Tibial nerve (tissue), 4 donors: ENCODE measurements around the gene OR5H6. TPM values are rescaled to one million over a fixed set of nuclear protein-coding genes. Genes with fewer than 3 reads are reported as not detected.

Experiments
- DNase-seq, 2 donors: peaks; one replicate each; pipeline ENCODE4 v3.0.0-alpha.2; 2019; ENCODE audit warnings: low spot score in 2 of 2
- H3K27ac ChIP-seq, 4 donors: fragments of 200-600 bp; sonication (generic) in 3 of 4; one replicate each; pipeline ENCODE4 v1.5.1; 2017 to 2019; ENCODE audit warnings: mild to moderate bottlenecking in 1 of 4
- H3K27me3 ChIP-seq, 2 donors: fragments of 200-600 bp; sonication (generic) in 1 of 2; one replicate each; pipeline versions ENCODE4 v1.5.1 to v1.6.0; 2017 to 2019
- H3K36me3 ChIP-seq, 3 donors: fragments of 200-600 bp; sonication (generic); one replicate each; pipeline ENCODE4 v1.5.1; 2018 to 2019
- H3K4me1 ChIP-seq, 4 donors: fragments of 200-600 bp; sonication (generic) in 3 of 4; one replicate each; pipeline ENCODE4 v1.5.1; 2017 to 2019
- H3K4me3 ChIP-seq, 4 donors: fragments of 200-600 bp; sonication (generic) in 3 of 4; one replicate each; pipeline ENCODE4 v1.5.1; 2017 to 2019; ENCODE audit warnings: mild to moderate bottlenecking in 1 of 4, moderate library complexity in 1 of 4
- H3K9me3 ChIP-seq, 4 donors: fragments of 200-600 bp; sonication (generic) in 3 of 4; one replicate each; pipeline ENCODE4 v1.5.1; 2017 to 2019
- EP300 ChIP-seq, 2 donors: sonication (generic); formaldehyde crosslinking; IDR thresholded peaks; one replicate each; pipeline ENCODE4 v1.6.1; 2017; ENCODE audit warnings: antibody characterized with exemption in 2 of 2, mild to moderate bottlenecking in 1 of 2
- POLR2A ChIP-seq, 2 donors: fragments of 450-650 bp; IDR thresholded peaks; one replicate each; pipeline ENCODE4 v1.6.1; 2017; ENCODE audit warnings: antibody characterized with exemption in 2 of 2, mild to moderate bottlenecking in 2 of 2, moderate library complexity in 2 of 2
- WGBS, 2 donors: methylation state at CpG; one replicate each; pipeline ENCODE4 v1.1.5; 2018; 5-methylcytosine and 5-hydroxymethylcytosine counted together
- total RNA-seq, 4 donors: library from RNA; depleted of rRNA; stranded (reverse); fragments of >200 nt; gene quantifications; one replicate each; pipeline ENCODE4 v1.1.0, GENCODE V29; 2016
- TF ChIP-seq, protein P1 (sequence below), 5 experiments: fragments of 200-600 bp in 3 of 5; fragments of 450-650 bp in 2 of 5; sonication (generic) in 3 of 5; IDR thresholded peaks; one replicate each; pipeline ENCODE4 v1.5.1; 2016 to 2019; ENCODE audit warnings: antibody characterized with exemption in 5 of 5, mild to moderate bottlenecking in 3 of 5, moderate library complexity in 2 of 5

OR5H6 gene
- total RNA-seq, result not detected

DNA sequence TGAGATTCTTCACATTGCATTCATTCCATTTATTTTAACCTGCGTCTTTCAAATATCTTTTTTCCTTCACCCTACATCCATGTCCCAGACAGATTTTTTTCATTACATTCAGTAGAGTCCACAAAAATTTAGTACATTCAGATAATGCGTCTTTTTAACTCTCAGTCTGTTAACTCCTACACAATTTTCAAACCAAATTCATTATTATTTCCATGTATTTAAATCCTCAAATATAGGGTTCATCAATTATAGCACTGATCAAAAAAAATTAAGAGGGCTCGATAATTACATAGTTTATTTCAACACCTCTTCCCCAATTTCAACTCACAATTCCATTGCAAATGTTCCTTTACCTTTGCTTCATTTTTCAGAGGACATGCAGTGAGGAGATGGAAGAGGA, at the start of gene OR5H6:
Gene OR5H6, plus strand, starts transcription at position 301 of the 400 bp plus-strand sequence. Its CDS starts 89 bp downstream, at position 390.
- H3K27me3 ChIP-seq, result no peaks in the 10 kb centered on the region
- WGBS, 2 donors, result 70 to 85% methylated on average over 3 of the region's 3 CpGs
- TF ChIP-seq POLR2A (IDR thresholded peaks at IDR 0.05), result no peak
- TF ChIP-seq, protein P1, sequence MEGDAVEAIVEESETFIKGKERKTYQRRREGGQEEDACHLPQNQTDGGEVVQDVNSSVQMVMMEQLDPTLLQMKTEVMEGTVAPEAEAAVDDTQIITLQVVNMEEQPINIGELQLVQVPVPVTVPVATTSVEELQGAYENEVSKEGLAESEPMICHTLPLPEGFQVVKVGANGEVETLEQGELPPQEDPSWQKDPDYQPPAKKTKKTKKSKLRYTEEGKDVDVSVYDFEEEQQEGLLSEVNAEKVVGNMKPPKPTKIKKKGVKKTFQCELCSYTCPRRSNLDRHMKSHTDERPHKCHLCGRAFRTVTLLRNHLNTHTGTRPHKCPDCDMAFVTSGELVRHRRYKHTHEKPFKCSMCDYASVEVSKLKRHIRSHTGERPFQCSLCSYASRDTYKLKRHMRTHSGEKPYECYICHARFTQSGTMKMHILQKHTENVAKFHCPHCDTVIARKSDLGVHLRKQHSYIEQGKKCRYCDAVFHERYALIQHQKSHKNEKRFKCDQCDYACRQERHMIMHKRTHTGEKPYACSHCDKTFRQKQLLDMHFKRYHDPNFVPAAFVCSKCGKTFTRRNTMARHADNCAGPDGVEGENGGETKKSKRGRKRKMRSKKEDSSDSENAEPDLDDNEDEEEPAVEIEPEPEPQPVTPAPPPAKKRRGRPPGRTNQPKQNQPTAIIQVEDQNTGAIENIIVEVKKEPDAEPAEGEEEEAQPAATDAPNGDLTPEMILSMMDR (IDR thresholded peaks at IDR 0.05), result no peak
- TF ChIP-seq EP300 (IDR thresholded peaks at IDR 0.05), result no peak
- no peak within 1 kb of the TSS for H3K4me3 ChIP-seq
- H3K4me1 ChIP-seq, result no peaks in the 10 kb centered on the region
- no peak within 1 kb of the TSS for H3K27ac ChIP-seq
- H3K9me3 ChIP-seq, result peaks cover 0 to 13% (median 0%) of the 10 kb centered on the region in 4 donors
- no peak for DNase-seq
- H3K36me3 ChIP-seq, result no peaks in the 10 kb centered on the region

DNA sequence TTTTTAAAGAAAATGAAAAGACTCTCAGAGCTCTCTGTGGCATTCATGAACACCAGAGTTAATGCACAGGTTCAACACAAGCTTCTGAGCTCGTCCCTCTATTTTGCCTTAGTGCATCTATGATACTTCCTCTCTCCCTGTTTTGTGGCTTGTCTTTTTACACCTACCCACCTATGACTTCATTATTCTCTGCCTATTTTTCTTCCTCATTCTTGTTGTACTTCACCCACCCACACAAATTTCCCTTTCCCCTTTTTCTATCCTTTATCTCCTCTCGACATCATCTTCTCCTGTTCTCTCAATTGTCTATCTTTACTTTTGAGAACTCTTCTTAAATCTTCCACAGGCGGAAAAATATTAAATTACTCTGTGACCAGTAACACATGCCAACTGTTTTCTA, 49.0 kb upstream of the OR5H6 start:
- Histone ChIP-seq H3K27ac (no peak overlapping the region), H3K9me3 (no peaks in the 10 kb centered on the region), H3K27me3 (no peaks in the 10 kb centered on the region), H3K36me3 (no peaks in the 10 kb centered on the region), H3K4me1 (no peaks in the 10 kb centered on the region), H3K4me3 (no peak overlapping the region)
- DNase-seq, result no peak
- TF ChIP-seq POLR2A (IDR thresholded peaks at IDR 0.05), result no peak
- no peak for TF ChIP-seq EP300 (IDR thresholded peaks at IDR 0.05)
- TF ChIP-seq, protein P1 (IDR thresholded peaks at IDR 0.05), result no peak
- WGBS, 2 donors, result 69 to 72% methylated on average over 3 of the region's 3 CpGs

DNA sequence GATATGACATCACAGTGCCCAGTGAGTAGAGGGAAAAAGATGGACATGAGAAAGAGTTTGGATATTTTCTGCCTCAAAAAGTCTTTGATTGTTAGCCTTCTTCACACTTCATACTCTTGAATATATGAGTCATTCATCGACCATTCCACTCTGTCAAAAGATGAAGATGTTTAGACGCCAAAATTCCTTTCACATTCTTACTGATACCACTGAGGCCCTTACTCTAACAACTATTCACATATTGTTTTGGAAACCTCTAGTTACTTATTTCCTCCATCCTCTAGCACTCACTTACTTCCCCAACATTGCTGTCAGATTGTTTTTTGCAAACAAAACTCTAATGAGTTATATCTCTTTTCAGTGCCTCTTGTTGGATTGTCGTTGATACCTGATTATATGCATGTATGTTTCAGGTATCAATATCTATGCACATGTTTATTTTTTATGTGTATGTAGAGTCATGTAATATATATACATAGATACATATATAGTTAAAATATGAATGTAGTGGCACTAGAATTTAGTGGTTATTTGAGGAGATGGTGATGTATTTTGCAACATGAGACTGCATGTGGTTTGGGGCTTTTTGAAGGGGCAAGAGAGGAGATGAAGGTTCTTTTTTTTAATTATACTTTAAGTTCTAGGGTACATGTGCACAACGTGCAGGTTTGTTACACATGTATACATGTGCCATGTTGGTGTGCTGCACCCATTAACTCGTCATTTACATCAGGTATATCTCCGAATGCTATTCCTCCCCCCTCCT, 40.0 kb upstream of the OR5H6 start:
- WGBS, 2 donors, result 70 to 76% methylated on average over 6 of the region's 6 CpGs
- Histone ChIP-seq H3K9me3 (no peaks in the 10 kb centered on the region), H3K4me3 (no peak overlapping the region), H3K36me3 (no peaks in the 10 kb centered on the region), H3K27me3 (no peaks in the 10 kb centered on the region), H3K27ac (no peak overlapping the region), H3K4me1 (no peaks in the 10 kb centered on the region)
- DNase-seq, result no peak
- no peak for TF ChIP-seq EP300 (IDR thresholded peaks at IDR 0.05)
- TF ChIP-seq POLR2A (IDR thresholded peaks at IDR 0.05), result no peak
- TF ChIP-seq, protein P1 (IDR thresholded peaks at IDR 0.05), result no peak

DNA sequence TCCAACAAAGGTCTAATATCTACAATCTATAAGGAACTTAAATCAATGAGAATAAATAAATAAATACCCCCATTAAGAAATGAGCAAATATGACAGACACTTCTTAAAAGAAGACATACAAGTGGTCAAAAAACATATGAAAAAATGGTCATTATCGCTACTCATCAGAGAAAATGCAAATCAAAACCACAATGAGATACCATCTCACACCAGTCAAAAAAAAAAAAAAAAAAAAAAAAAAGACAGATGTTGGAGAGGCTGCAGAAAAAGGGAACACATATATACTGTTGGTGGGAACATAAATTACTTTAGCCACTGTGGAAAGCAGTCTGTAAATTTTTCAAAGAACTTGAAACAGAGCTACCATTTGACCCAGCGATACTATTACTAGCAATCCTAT, 31.6 kb upstream of the OR5H6 start:
- no peak overlapping the region for H3K4me3 ChIP-seq
- 83 to 84% methylated on average over 2 of the region's 2 CpGs for WGBS, 2 donors
- H3K9me3 ChIP-seq, result no peaks in the 10 kb centered on the region
- no peaks in the 10 kb centered on the region for H3K4me1 ChIP-seq
- no peak for TF ChIP-seq POLR2A (IDR thresholded peaks at IDR 0.05)
- TF ChIP-seq, protein P1 (IDR thresholded peaks at IDR 0.05), result no peak
- TF ChIP-seq EP300 (IDR thresholded peaks at IDR 0.05), result no peak
- no peak for DNase-seq
- H3K36me3 ChIP-seq, result no peaks in the 10 kb centered on the region
- no peak overlapping the region for H3K27ac ChIP-seq
- H3K27me3 ChIP-seq, result no peaks in the 10 kb centered on the region

DNA sequence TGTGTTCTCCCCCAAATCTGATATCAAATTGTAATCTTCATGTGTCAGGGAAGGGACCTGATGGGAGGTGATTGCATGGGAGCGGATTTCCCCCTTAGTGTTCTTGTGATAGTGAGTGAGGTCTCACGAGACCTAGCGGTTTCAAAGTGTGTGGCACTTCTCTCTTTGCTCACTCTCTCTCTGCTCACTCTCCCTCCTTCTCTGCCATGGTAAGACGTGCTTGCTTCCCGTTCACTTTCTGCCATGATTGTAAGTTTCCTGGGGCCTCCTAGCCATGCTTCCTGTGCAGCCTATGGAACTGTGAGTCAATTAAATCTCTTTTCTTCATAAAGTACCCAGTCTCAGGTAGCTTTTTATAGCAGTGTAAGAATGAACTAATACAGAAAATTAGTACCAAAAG, 30.6 kb upstream of the OR5H6 start:
- no peak for DNase-seq
- no peak for TF ChIP-seq POLR2A (IDR thresholded peaks at IDR 0.05)
- no peak for TF ChIP-seq EP300 (IDR thresholded peaks at IDR 0.05)
- TF ChIP-seq, protein P1 (IDR thresholded peaks at IDR 0.05), result no peak
- Histone ChIP-seq H3K27me3 (no peaks in the 10 kb centered on the region), H3K4me1 (no peaks in the 10 kb centered on the region), H3K36me3 (no peaks in the 10 kb centered on the region), H3K4me3 (no peak overlapping the region), H3K9me3 (no peaks in the 10 kb centered on the region), H3K27ac (no peak overlapping the region)
- 67 to 71% methylated on average over 5 of the region's 5 CpGs for WGBS, 2 donors
